DMS153 (cell line): ENCODE data around the gene PAFAH2.
"Not testable (repeated sequence)": the region's sequence is repeated elsewhere in the genome, so short reads cannot be mapped to it uniquely, and the experiment has no call there.

ENCODE experiments used
- DNase-seq: peaks from one replicate; lab custom pipeline; 2025; lab: John Stamatoyannopoulos, UW

The PAFAH2 gene

GRCh38 chr1:26010825-26011224 lies 13.0 kb upstream of the PAFAH2 start:
- DNase-seq = no peak

GRCh38 chr1:26009796-26010447 lies 12.1 kb upstream of the PAFAH2 start:
- no peak for DNase-seq

GRCh38 chr1:26006710-26007109 lies 8.8 kb upstream of the PAFAH2 start:
- no peak for DNase-seq

GRCh38 chr1:26005434-26006105 lies 7.7 kb upstream of the PAFAH2 start:
- DNase-seq = no peak

GRCh38 chr1:26003756-26004155 lies 5.9 kb upstream of the PAFAH2 start:
- no peak for DNase-seq

GRCh38 chr1:26003262-26003661 lies 5.4 kb upstream of the PAFAH2 start:
- no peak for DNase-seq

GRCh38 chr1:25999041-25999800 lies 1.4 kb upstream of the PAFAH2 start:
- no peak for DNase-seq

- no peak for DNase-seq
Observed at GRCh38 chr1:25996966-25997827, 666 bp downstream of the PAFAH2 start.

- no peak for DNase-seq
Observed at GRCh38 chr1:25994402-25995150, 3.3 kb downstream of the PAFAH2 start.

GRCh38 chr1:25993197-25993951 lies 4.5 kb downstream of the PAFAH2 start:
- no peak for DNase-seq

GRCh38 chr1:25992689-25993171 lies 5.1 kb downstream of the PAFAH2 start:
- DNase-seq = no peak

GRCh38 chr1:25991937-25992688 lies 5.8 kb downstream of the PAFAH2 start:
- no peak for DNase-seq

- no peak for DNase-seq
Observed at GRCh38 chr1:25990702-25991395, 7.0 kb downstream of the PAFAH2 start.

- no peak for DNase-seq
Observed at GRCh38 chr1:25990251-25990650, 7.6 kb downstream of the PAFAH2 start.

GRCh38 chr1:25989440-25990234 lies 8.2 kb downstream of the PAFAH2 start:
- DNase-seq = no peak

- DNase-seq = no peak
Observed at GRCh38 chr1:25987951-25988350, 9.9 kb downstream of the PAFAH2 start.

GRCh38 chr1:25986773-25987172 lies 11.1 kb downstream of the PAFAH2 start:
- DNase-seq = not testable (repeated sequence)

- DNase-seq = no peak
Observed at GRCh38 chr1:25985670-25986069, 12.2 kb downstream of the PAFAH2 start.
